Activated naive CD4-positive, alpha-beta T cell treated with anti-CD3 and anti-CD28 coated beads, Interleukin-2, amount 50 U/mL, for 72 hours (primary cell): Measurements from ENCODE around the gene CTRL. TPM values are rescaled to one million over a fixed set of nuclear protein-coding genes. Genes with fewer than 3 reads are reported as not detected.

Source experiments
- ATAC-seq, 2 donors: fragments of 150-1000 bp; cut with Tn5 transposase; 2 replicates each; pipeline ENCODE4 v1.10.0; 2021; ENCODE audit warnings: mild to moderate bottlenecking in 2 of 2, moderate library complexity in 2 of 2
- DNase-seq, 2 donors: peaks; one replicate each; pipeline ENCODE4 v3.0.0; 2021 to 2022; ENCODE audit warnings: low spot score in 2 of 2
- H3K27ac Mint-ChIP-seq, 2 donors: one replicate each; pipeline ENCODE4 v1.8.0; 2022; ENCODE audit warnings: mild to moderate bottlenecking in 2 of 2, mixed read lengths in 2 of 2
- H3K36me3 Mint-ChIP-seq, 2 donors: one replicate each; pipeline ENCODE4 v1.8.0; 2022; ENCODE audit warnings: mixed read lengths in 2 of 2
- H3K9me3 Mint-ChIP-seq, 2 donors: one replicate each; pipeline ENCODE4 v1.8.0; 2022; ENCODE audit warnings: mixed read lengths in 2 of 2
- total RNA-seq, 2 donors: library from RNA; stranded (reverse); gene quantifications; one replicate each; pipeline ENCODE4 v1.2.3, GENCODE V29; 2022

The CTRL gene
- total RNA-seq, 2 donors from 2014 or later, result 1.8 to 3.8 TPM

GRCh38 chr16:67965668-67966548, 34.2 kb upstream of the CTRL start:
- Mint-ChIP-seq H3K27ac (peak overlapping the region in 1 of 2 donors; percentile 86), H3K36me3 (peaks cover 17 to 18% of the 10 kb centered on the region in 2 donors), H3K9me3 (no peaks in the 10 kb centered on the region)
- DNase-seq (no peak), ATAC-seq (no peak)

DNA sequence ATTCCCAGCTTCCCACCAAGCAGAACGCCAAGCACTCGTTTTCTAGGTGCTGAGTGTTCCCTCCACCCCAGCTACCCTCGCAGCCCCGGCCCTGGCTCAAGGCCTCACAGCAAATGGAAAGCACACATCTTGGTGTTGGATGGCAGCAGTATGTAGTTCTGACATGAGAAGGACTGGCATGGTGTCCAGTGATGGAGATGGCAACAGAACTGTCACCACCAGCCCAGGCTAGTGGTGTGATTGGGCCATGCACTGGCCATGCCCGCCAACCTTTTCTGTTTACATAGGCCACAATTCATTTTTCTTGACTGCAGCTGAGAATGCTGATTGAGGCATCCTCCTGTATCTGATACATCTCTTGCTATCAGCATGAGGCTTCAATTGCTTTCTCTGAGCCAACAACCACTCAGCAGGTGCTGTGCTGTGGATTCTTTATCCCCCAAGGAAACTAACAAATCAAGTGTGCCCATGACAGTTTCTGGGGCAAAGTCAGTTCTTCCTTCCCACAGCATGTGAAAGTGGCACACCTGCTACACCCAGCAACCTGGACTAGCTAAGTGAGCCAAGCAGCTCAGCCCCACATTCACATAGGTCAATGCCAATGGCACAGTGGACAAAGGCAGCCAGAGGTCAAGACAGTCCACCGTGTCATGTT, 32.9 kb upstream of the CTRL start:
- Mint-ChIP-seq H3K9me3 (no peaks in the 10 kb centered on the region), H3K27ac (no peak overlapping the region), H3K36me3 (peaks cover 18 to 22% of the 10 kb centered on the region in 2 donors)
- ATAC-seq (no peak), DNase-seq (no peak)

DNA sequence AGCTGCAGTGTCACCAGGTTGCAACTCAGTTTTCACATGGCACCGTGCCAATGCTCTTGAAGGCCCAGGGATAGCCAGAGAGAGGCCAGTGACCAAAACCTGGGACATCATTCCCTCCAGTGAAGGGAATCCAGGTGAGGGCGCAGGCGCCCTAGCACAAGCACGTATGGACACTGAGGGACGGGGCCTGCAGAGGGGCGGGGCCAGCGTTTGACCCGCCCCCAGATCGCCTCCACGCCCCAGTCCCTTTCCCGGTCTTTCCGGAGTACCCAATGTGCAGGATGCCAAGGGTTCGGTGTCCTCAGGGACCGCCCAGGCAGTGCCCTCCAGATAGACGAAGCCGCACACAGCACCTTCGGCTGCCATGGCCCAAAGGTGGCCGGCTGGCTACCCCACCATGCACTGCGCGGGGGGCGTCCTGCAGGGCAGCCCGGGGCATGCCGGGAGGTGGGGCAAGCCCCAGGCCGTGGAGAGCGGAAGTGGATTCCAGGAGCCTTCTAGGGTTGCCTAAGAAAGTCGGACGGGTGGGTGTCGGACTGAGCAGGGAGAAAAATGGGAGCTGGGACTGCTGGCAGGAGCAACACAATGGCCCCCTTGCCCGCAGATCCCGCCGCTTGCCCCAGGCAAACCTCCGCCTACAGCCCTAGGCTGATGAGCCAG, 32.1 kb upstream of the CTRL start:
- ATAC-seq (no peak), DNase-seq (no peak)
- Mint-ChIP-seq H3K9me3 (no peaks in the 10 kb centered on the region), H3K27ac (no peak overlapping the region), H3K36me3 (peaks cover 18 to 22% of the 10 kb centered on the region in 2 donors)

GRCh38 chr16:67963292-67963661, 31.6 kb upstream of the CTRL start:
- no peak overlapping the region for H3K27ac Mint-ChIP-seq
- ATAC-seq, result no peak

DNA sequence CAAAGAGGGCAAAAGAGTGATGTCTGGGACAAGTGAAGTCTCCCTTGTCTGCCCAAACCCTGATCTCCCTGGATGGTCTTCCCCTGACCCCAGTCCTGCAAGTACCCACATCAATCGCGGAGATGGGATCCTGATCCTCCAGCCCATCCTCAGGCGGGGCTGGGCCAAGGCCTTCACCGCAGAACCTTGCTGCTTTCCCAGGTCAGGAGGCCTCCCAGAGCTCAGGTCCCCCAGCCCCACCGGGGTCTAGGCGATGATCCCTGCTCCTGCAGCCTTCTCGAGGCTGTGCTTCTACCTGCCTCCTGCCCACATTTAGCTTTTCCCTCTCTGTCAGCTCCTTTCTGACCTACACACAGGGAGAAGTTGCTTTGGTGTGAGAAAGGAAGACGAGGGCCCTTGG, 30.5 kb upstream of the CTRL start:
- ATAC-seq (no peak), DNase-seq (no peak)
- Mint-ChIP-seq H3K9me3 (no peaks in the 10 kb centered on the region), H3K27ac (no peak overlapping the region), H3K36me3 (peaks cover 9 to 13% of the 10 kb centered on the region in 2 donors)

More at GRCh38 chr16:67963292-67963661, 31.6 kb upstream of the CTRL start:
- Mint-ChIP-seq H3K36me3 (peaks cover 18 to 22% of the 10 kb centered on the region in 2 donors), H3K9me3 (no peaks in the 10 kb centered on the region)
- no peak for DNase-seq

DNA sequence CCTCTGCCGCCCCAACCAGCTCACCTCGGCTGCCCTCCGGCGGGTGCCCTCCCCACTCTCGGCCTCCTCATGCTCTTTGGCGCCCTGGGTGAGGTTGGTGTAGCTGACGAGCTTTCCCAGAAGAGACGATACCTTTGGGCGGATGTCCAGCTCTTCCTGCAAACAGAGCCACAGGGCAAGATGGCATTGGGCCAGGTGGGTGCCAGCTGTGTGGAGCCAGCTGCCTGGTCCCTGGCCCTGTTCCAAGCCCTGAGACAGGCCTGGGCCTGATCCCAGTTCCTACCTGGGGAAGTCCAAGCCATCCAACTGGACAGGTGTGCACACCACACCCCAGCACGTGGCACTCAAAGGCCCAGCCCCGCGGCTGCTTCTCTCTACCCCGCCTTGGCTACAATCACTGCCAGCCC, 29.9 kb upstream of the CTRL start:
- H3K9me3 Mint-ChIP-seq, result no peaks in the 10 kb centered on the region
- ATAC-seq, result no peak
- H3K27ac Mint-ChIP-seq, result no peak overlapping the region
- H3K36me3 Mint-ChIP-seq, result peaks cover 9 to 10% of the 10 kb centered on the region in 2 donors
- DNase-seq, result no peak

DNA sequence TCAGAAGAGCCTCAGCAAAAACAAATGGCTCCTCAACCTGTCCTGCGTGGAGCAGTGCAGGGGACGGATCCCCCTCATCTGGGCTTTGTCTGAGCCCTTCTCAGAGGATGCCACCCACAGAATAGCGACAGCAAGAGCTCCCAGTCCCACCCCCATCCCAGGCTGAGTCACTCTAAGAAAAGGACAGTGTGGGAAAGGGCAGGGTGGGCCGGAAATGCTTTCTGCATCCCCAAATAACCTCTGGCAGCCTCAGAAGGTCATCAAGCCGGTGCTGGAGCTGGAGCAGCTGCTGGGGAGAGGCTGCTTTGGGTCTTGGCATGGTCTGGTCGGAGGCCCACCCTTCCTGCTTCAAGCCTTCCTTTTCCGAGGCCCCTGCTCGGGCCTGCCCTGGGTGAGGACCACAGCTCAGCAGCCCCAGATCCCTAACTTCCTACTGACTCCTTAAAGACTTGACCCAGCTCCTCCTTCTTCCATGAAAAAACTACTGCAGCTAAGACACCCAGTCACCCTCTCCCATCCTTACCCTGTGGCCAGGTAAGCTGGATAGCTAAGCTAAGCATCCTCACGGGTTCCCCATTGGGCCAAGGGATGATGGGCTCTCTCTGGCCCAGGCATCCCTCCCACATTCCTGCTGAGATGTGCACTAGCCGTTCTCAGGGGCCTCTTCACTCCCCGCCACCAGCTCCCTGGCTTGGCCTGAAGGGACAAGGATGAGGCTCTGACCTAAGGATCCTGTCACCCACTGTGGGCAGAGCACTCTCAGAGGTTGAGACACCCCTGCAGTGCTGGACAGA, 28.1 kb upstream of the CTRL start:
- peaks cover 9 to 10% of the 10 kb centered on the region in 2 donors for H3K36me3 Mint-ChIP-seq
- no peak for ATAC-seq
- H3K9me3 Mint-ChIP-seq, result no peaks in the 10 kb centered on the region
- no peak for DNase-seq
- H3K27ac Mint-ChIP-seq, result peak overlapping the region; percentile 2 to 27

GRCh38 chr16:67957622-67958021, 26.0 kb upstream of the CTRL start:
- no peaks in the 10 kb centered on the region for H3K9me3 Mint-ChIP-seq
- no peak overlapping the region for H3K27ac Mint-ChIP-seq
- no peak for ATAC-seq
- DNase-seq, result no peak
- peaks cover 5 to 6% of the 10 kb centered on the region in 2 donors for H3K36me3 Mint-ChIP-seq

- Mint-ChIP-seq H3K36me3 (peaks cover 0 to 4% of the 10 kb centered on the region in 2 donors), H3K9me3 (no peaks in the 10 kb centered on the region), H3K27ac (no peak overlapping the region)
- ATAC-seq, result no peak
- DNase-seq, result no peak
Observed at GRCh38 chr16:67954421-67955196, 22.9 kb upstream of the CTRL start.

DNA sequence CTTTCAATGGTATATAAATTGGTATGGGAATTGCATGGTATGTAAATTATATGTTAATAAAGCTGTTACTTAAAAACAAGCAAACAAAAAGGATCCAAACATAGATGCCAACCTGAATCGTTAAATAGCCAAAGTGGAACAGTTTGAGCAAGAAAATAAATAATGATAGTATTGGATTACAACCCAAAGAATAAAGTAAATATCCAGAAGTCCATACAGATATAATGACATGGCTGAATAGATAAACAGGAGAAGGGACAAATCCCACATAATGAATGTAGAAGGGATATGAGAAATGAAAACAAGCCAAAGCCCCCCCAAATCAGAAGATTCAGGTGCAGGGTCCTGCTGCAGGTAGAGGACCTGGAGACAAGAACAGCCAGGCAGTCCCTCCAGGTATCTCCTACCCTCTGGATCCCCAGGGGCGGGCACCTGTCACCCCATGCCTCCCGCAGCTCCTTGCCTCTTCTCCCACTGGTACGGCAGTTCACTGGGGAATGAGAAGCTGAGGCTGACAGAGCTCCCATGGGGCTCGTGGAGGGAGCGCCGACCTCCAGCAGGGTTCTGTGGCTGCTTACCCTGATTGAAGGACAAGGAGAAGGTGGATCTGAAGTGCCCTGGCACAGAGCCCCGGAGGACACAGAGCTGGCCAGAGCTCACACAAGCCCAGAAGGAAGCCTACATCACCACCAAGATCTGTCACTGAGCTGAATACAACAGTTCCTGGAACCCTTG, 22.1 kb upstream of the CTRL start:
- no peak for ATAC-seq
- Mint-ChIP-seq H3K27ac (peak overlapping the region in 1 of 2 donors; percentile 41), H3K36me3 (peaks cover 0 to 4% of the 10 kb centered on the region in 2 donors), H3K9me3 (no peaks in the 10 kb centered on the region)
- no peak for DNase-seq

GRCh38 chr16:67951485-67951884, 19.8 kb upstream of the CTRL start:
- ATAC-seq, result no peak
- no peak for DNase-seq
- Mint-ChIP-seq H3K9me3 (no peaks in the 10 kb centered on the region), H3K36me3 (peaks cover 0 to 4% of the 10 kb centered on the region in 2 donors), H3K27ac (peak overlapping the region; percentile 24 to 64)

DNA sequence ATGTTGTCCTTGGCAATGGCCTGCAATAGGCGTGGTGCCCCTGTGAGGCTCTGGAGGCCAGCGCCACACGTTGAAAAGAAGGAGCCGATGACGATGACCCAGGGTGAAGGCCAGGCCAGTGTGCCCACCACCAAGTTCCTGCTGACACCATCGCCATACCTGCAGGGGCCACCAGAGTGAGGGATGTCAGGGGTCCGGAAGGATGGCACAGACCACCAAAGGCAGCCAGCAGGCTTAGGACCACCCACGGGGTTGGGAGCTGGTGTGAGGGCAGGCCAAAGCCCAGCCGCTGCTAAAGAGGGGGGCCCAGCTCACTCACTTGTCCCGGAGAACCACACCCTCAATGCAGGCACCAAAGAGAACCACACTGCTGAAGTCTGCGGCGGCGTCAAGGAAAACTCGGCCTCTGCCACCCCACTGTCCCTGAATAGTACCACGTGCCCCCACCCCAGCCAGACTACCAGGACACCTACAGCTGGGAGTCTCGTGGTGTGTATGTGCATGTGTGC, 18.7 kb upstream of the CTRL start:
- no peak overlapping the region for H3K27ac Mint-ChIP-seq
- DNase-seq, result no peak
- H3K36me3 Mint-ChIP-seq, result peaks cover 0 to 4% of the 10 kb centered on the region in 2 donors
- no peak for ATAC-seq
- H3K9me3 Mint-ChIP-seq, result no peaks in the 10 kb centered on the region

DNA sequence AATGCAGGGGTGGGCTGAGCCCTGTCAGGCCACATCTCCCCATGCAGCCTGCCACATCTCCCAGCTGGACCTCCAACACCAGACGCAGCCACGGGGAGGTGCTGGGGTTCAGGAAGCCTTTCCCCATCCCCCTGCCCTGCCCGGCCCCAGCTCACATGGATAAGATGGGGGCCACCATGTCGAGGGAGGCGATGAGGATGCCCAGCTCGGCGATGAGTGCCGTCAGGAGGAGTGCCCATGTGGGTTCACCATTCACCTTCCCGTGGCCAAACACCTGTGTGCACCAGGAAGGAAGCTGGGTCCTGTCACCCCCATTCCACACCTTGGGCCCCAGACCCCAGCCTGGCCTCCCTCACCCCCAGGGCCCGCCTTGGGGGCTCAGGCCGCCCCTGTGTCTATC, 18.0 kb upstream of the CTRL start:
- ATAC-seq (no peak), DNase-seq (no peak)
- Mint-ChIP-seq H3K36me3 (peaks cover 0 to 4% of the 10 kb centered on the region in 2 donors), H3K9me3 (no peaks in the 10 kb centered on the region), H3K27ac (no peak overlapping the region)

DNA sequence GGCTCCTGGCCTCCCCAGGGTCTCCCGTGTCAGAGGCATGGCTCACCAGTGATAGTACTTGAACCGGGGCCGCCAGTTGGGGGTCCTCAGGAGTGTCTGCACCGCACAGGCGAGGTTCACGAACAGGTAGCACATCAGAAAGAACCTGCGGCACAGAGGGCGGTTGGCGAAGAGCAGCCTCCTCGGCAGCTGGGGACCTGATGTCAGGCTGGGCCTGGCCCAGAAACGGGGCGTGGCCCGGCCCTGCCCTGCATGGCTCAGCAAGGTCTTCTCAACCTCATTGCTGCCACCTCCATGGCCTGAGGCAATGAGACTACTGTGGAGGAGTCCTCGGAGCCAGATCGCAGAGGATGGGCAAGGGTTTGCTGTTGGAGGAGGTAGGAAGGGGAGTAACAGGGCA, 16.4 kb upstream of the CTRL start:
- peak overlapping the region; percentile 34 to 80 for H3K27ac Mint-ChIP-seq
- ATAC-seq (no peak), DNase-seq (no peak)
- H3K9me3 Mint-ChIP-seq, result no peaks in the 10 kb centered on the region
- peaks cover 0 to 4% of the 10 kb centered on the region in 2 donors for H3K36me3 Mint-ChIP-seq

DNA sequence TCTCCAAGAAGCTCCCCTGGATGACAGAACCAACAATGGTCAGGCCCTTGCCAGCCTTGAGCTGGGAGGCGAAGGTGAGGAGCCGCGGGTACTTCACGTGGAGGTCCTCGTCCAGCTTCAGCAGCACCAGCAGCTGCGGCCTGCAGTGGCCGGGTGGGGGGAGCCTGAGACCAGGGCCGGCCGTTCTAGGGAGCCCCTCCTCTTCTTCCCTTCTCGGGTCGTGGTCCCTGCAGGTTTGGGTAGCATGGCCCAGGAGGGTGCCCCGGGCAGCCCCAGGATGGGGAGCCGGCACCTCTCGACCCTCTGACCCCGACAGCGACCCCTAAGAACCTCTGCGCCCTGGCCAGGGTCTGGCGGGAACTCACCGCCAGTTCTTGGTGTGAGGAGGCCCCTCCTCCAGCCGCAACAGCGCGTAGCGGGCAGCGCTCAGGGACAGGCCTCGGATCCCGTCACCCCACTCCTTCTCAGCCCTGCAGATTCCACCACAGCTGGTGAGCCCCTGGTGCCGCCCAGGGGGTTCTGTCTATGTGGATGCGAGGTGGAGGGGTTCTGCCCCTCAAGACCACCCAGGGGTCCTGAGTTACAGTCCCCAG, 15.4 kb upstream of the CTRL start:
- ATAC-seq (no peak), DNase-seq (no peak)
- no peak overlapping the region for H3K27ac Mint-ChIP-seq
- H3K9me3 Mint-ChIP-seq, result no peaks in the 10 kb centered on the region
- peaks cover 0 to 4% of the 10 kb centered on the region in 2 donors for H3K36me3 Mint-ChIP-seq
